Embryonic facial prominence (tissue), 1 donor: Measurements from ENCODE around the gene RPL29.
A peak's percentile ranks its signal among the peaks of the same experiment; 100 is the strongest.
"Not testable (repeated sequence)": the region's sequence is repeated elsewhere in the genome, so short reads cannot be mapped to it uniquely, and the experiment has no call there.

Experiments used
- DNase-seq: peaks from one replicate; pipeline ENCODE4 v3.0.0-alpha.2; 2016; ENCODE audit errors: extremely low spot score

The RPL29 gene

GRCh38 chr3:52006017-52006819, 10.5 kb upstream of the RPL29 start:
- DNase-seq = no peak

DNA sequence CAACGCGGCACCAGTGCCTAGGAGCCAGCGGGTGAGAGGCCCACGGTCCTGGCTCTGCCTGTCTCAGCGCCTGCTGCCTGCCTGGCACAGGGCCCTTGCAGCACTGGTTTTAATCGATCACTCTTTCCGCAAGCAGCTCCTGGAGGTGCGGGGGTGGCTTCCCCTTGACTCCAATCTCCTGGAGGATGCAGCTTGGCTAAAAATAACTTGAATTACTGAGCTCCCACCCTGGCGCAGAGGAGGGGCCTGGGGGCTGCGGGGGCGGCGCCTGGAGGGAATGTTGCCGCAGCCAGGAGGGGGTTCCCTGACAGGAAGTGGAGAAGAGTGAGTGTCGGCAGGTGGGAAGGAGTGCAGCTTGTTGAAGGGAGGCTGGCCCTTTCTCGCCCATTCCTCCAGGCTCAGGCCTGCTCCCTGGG, 9.9 kb upstream of the RPL29 start:
- no peak for DNase-seq

DNA sequence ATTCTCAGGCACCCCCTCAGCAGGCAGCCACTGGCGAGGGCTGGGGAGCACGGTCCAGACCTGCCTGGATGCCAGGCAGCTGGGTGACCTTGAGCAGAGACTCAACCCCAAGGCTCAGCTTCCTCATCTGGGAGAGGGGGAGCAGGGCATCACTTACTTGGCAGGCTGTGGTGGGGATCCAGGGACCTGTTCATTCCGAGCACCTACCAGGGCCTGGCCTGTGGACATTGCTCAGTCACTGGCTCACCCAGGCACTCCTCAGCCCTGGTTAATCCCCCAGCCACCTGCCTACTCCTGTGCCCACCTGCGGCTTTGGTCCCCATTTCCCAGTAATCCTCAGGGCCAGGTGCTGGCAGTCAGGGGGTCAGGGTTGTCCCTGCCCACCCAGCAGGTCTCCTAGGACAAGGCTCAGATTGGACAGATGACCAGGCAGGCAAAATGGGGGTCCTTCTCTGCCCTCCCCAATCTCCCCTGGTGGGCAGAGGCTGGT, 9.3 kb upstream of the RPL29 start:
- no peak for DNase-seq

- no peak for DNase-seq
These were observed 8.6 kb upstream of the RPL29 start for GRCh38 chr3:52004163-52004787.

DNA sequence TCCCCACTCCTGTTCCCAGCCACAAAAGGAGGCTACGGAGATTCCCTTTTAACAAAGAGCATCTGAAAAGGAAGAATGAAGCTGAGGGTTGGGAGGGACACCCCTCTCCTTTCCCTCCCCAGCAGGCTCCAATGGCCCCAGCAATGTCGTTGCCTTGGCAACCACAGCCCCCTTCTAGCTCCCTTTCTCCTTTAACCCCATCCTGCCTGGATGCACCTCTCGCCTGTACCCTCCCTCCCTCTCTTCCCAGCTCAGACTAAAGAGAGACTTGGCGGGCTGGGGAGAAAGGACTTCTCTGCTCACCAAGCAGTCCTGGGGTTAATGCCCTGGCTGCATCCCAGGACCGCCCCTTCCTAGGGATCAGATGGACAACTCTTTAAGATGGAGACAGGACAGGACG, 7.1 kb upstream of the RPL29 start:
- DNase-seq = no peak

DNA sequence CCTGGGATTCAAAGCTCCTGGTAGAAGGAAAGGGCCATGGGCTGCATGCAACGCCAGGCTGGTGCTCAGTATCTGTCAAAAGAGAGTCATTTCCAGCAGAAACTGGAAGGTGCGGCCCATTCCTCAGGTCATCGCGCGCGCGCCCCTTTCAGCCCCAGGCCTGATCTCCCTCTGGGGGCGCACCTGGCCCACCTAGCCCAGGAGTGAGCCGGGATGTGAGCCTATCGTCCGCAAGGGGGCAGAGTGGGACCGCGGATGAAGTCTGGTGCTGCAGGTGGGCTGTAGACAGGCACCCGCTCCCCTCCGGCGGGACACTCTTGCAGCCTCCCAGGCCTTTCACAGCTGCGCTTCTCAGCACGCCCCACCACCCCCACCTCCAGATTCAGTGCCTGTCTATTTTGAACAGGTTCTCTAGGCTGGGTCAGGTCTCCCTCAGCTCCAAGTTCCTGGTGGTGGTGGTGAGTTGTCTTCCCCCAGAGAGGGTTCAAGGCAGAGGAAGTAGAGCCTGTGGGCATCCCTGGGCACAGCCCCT, 5.8 kb upstream of the RPL29 start:
- peak; percentile 40 for DNase-seq

- DNase-seq = no peak
These were observed 4.2 kb upstream of the RPL29 start for GRCh38 chr3:51999846-52000245.

DNA sequence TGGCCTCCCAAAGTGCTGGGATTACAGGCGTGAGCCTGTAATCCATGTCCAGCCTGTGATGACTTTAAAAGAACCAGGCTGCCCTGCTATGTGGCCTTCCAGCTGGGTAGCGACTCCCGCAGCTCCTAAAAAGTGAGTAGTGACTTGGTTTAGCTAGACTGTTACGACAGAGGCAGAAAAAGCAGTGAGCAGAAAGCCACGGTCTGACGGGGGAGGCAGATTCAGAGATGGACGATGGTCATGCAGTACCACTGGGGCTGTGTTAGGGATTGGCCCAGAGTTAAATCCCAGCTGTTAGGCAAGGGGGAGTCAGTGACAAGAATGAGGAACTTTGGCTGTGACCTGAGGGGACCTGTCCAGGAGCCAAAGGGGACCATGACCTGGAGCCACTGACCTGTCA, 3.1 kb upstream of the RPL29 start:
- no peak for DNase-seq

GRCh38 chr3:51997935-51998596, 2.4 kb upstream of the RPL29 start:
- DNase-seq = no peak

DNA sequence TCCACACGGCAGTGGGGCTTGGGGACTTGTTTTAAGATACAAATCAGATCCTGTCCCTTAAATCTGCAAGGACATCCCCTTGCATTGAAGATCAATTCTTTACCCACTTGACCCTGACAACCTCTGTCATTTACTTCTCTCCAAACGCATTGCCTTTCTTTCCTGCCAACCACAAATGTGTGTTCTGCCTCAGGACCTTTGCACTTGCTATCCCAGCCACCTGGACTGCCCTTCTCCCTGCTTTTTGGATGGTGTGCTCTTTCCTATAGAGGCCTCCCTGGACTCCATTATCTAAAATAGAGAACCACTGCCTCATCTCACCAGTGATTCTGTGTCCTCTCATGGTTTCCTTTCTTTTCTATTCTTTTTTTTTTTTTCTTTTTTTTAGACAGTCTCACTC, 1.5 kb upstream of the RPL29 start:
- no peak for DNase-seq

DNA sequence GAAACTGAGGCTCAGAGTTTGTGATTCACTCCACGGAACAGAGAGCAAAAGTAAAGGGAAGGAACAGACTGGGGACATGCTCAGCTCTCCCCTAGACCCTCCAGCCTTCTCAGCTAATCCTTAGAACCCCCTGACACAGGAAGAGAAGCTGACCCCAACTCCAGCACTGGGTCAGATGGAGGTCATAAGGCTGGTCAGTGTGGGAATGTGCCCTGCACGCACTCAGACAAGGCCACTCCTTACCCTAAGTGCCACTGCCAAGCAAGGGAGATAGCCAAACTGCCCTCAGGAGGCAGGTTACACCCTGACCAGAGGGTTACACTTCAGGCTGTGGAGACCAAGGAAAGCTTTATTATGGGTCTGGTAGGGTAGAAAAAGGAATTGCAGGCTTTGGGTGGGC, 1.2 kb downstream of the RPL29 start:
- DNase-seq = no peak

GRCh38 chr3:51993657-51994056, 2.0 kb downstream of the RPL29 start:
- DNase-seq = not testable (repeated sequence)

DNA sequence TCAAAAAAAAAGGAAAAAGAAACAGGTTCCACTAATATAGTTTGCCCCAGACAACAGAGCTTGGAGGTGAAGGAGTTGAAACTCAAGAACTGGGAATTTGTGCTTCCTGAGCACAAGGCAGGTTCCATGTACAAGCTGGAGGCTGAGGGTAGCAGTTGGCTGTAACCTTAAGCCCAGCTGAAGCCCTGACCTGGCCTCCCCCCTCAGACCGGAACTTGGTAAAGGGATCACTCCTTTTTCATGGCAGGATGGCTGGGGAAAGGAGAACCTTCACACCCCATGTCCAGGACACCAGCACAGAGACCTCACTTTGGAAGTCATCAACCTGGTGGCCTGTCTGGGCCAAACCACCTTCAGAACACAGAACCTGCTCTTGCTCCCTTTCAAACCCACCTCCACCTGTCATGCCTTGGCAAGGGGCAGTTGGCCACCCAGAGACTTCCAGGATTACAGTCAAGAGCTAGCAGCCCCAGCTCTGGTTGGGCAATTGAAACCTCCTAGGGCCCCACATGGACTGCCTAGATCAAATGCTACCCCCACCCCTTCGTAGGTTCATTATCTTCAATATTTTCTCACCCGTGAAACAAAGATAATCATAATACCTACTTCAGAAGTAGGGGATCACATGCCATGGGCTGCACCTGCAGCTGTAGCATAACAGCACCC, 3.5 kb downstream of the RPL29 start:
- no peak for DNase-seq

DNA sequence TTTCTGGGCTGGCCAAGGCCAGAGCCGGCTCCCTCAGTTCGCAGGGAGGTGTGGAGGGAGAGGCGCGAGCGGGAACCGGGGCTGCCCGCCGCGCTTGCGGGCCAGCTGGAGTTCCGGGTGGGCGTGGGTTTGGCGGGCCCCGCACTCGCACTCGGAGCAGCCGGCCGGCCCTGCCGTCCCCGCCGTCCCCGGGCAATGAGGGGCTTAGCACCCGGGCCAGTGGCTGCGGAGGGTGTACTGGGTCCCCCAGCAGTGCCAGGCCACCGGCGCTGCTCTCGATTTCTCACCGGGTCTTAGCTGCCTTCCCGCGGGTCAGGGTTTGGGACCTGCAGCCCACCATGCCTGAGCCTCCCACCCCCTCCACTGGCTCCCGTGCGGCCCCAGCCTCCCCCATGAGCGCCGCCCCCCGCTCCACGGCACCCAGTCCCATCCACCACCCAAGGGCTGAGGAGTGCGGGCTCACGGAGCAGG, 5.2 kb downstream of the RPL29 start:
- not testable (repeated sequence) for DNase-seq

GRCh38 chr3:51988286-51989146, 7.2 kb downstream of the RPL29 start:
- no peak for DNase-seq

DNA sequence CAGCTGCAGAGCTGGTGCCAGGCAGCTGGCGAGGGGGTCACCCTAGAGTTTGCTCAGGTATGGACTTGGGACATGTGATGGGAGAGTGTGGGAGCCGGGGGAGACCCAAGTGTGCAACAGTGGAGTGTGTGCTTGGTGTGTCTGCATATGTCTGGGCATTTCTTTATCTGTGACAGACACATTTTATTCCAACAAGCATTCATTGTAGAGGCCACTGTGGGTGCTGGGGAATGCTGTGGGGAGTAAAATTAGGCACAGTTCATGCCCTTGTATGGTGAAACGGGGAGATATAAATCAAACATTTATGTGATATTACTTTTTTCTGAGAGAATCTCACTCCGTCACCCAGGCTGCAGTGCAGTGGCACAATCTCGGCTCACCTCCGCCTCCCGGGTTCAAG, 8.1 kb downstream of the RPL29 start:
- no peak for DNase-seq

DNA sequence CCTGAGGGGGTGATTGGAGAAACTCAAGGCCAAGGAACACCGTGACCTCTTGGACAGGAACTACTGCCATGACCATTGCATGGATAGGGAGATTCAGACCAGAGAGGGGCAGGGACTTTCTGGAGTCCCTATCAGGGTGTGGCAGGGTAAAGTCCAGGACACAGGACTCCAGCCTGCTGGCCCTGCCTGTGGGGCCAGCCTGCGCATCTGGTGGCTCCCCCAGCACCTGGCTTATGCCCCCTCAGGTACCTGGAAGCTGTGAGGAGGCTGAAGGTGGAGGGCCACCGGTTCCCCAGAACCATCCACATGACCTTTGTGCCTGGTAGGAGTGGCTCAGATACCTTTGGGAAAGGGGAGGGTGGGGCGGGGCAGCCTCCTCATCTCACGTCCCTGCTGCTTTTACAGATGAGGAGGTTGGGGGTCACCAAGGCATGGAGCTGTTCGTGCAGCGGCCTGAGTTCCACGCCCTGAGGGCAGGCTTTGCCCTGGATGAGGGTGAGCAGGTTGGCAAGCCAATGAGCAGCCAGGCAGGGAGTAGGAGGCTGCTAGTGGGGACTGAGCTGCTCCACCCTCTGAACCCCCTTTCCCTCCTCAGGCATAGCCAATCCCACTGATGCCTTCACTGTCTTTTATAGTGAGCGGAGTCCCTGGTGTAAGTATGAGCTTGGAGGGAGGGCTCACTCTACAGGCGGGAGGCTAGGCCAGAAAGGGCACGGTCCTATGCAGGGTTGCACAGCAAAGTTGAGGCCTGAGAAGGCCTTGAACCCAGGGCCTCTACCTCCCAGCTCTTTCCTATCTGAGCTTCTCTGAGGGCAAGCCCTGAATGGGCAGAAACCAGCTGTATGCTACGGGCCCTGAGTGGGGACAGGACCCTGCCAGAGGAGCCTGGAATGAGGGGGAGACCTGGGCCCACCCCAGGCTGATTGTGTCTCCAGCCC, 9.4 kb downstream of the RPL29 start:
- no peak for DNase-seq

DNA sequence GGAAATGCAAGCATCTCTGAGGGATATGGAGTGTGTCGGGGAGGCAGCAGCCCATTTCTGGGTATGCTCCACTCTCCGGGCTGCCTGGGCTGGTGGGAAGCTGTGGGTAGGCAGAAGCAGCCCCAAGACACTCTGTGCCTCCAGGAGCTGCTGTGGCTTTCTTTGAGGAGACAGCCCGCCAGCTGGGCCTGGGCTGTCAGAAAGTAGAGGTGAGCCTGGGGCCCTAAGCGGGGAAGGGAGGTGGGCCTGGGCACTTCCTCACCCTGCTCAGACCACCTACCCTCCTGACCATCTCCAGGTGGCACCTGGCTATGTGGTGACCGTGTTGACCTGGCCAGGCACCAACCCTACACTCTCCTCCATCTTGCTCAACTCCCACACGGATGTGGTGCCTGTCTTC, 10.6 kb downstream of the RPL29 start:
- no peak for DNase-seq

- no peak for DNase-seq
These were observed 11.4 kb downstream of the RPL29 start for GRCh38 chr3:51984269-51984647.
